NCI-H69 (cell line): ENCODE results near the gene KLK2.

Source experiments
- DNase-seq: peaks from one replicate; lab custom pipeline; 2025; lab: John Stamatoyannopoulos, UW

The KLK2 gene

DNA sequence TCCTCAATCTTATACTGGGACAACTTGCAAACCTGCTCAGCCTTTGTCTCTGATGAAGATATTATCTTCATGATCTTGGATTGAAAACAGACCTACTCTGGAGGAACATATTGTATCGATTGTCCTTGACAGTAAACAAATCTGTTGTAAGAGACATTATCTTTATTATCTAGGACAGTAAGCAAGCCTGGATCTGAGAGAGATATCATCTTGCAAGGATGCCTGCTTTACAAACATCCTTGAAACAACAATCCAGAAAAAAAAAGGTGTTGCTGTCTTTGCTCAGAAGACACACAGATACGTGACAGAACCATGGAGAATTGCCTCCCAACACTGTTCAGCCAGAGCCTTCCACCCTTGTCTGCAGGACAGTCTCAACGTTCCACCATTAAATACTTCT lies 22.5 kb upstream of the KLK2 start:
- no peak for DNase-seq

DNA sequence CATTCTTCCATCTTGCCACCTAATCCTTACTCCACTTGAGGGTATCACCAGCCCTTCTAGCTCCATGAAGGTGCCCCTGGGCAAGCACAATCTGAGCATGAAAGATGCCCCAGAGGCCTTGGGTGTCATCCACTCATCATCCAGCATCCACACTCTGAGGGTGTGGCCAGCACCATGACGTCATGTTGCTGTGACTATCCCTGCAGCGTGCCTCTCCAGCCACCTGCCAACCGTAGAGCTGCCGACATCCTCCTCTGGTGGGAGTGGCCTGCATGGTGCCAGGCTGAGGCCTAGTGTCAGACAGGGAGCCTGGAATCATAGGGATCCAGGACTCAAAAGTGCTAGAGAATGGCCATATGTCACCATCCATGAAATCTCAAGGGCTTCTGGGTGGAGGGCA lies 21.6 kb upstream of the KLK2 start:
- DNase-seq = no peak

DNA sequence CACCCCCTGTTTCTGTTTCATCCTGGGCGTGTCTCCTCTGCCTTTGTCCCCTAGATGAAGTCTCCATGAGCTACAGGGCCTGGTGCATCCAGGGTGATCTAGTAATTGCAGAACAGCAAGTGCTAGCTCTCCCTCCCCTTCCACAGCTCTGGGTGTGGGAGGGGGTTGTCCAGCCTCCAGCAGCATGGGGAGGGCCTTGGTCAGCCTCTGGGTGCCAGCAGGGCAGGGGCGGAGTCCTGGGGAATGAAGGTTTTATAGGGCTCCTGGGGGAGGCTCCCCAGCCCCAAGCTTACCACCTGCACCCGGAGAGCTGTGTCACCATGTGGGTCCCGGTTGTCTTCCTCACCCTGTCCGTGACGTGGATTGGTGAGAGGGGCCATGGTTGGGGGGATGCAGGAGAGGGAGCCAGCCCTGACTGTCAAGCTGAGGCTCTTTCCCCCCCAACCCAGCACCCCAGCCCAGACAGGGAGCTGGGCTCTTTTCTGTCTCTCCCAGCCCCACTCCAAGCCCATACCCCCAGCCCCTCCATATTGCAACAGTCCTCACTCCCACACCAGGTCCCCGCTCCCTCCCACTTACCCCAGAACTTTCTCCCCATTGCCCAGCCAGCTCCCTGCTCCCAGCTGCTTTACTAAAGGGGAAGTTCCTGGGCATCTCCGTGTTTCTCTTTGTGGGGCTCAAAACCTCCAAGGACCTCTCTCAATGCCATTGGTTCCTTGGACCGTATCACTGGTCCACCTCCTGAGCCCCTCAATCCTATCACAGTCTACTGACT lies 18.4 kb upstream of the KLK2 start, which contains the start of gene KLK3:
TSS of gene KLK3 (plus strand) at position 280 of the 775 bp plus-strand sequence. CDS start at position 321, 41 bp downstream.
- no peak for DNase-seq

DNA sequence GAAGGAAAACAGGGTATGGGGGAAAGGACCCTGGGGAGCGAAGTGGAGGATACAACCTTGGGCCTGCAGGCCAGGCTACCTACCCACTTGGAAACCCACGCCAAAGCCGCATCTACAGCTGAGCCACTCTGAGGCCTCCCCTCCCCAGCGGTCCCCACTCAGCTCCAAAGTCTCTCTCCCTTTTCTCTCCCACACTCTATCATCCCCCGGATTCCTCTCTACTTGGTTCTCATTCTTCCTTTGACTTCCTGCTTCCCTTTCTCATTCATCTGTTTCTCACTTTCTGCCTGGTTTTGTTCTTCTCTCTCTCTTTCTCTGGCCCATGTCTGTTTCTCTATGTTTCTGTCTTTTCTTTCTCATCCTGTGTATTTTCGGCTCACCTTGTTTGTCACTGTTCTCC lies 15.9 kb upstream of the KLK2 start:
- no peak for DNase-seq

DNA sequence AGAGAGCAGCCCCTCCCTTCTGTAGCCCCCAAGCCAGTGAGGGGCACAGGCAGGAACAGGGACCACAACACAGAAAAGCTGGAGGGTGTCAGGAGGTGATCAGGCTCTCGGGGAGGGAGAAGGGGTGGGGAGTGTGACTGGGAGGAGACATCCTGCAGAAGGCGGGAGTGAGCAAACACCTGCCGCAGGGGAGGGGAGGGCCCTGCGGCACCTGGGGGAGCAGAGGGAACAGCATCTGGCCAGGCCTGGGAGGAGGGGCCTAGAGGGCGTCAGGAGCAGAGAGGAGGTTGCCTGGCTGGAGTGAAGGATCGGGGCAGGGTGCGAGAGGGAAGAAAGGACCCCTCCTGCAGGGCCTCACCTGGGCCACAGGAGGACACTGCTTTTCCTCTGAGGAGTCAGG lies 14.4 kb upstream of the KLK2 start:
- peak; percentile 96 for DNase-seq

DNA sequence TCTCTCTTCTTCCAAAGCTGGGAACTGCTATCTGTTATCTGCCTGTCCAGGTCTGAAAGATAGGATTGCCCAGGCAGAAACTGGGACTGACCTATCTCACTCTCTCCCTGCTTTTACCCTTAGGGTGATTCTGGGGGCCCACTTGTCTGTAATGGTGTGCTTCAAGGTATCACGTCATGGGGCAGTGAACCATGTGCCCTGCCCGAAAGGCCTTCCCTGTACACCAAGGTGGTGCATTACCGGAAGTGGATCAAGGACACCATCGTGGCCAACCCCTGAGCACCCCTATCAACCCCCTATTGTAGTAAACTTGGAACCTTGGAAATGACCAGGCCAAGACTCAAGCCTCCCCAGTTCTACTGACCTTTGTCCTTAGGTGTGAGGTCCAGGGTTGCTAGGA lies 13.4 kb upstream of the KLK2 start:
- DNase-seq = no peak

DNA sequence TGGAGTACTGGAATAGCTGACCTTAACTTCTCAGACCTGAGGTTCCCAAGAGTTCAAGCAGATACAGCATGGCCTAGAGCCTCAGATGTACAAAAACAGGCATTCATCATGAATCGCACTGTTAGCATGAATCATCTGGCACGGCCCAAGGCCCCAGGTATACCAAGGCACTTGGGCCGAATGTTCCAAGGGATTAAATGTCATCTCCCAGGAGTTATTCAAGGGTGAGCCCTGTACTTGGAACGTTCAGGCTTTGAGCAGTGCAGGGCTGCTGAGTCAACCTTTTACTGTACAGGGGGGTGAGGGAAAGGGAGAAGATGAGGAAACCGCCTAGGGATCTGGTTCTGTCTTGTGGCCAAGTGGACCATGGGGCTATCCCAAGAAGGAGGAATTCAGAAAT lies 12.2 kb upstream of the KLK2 start:
- DNase-seq = no peak

DNA sequence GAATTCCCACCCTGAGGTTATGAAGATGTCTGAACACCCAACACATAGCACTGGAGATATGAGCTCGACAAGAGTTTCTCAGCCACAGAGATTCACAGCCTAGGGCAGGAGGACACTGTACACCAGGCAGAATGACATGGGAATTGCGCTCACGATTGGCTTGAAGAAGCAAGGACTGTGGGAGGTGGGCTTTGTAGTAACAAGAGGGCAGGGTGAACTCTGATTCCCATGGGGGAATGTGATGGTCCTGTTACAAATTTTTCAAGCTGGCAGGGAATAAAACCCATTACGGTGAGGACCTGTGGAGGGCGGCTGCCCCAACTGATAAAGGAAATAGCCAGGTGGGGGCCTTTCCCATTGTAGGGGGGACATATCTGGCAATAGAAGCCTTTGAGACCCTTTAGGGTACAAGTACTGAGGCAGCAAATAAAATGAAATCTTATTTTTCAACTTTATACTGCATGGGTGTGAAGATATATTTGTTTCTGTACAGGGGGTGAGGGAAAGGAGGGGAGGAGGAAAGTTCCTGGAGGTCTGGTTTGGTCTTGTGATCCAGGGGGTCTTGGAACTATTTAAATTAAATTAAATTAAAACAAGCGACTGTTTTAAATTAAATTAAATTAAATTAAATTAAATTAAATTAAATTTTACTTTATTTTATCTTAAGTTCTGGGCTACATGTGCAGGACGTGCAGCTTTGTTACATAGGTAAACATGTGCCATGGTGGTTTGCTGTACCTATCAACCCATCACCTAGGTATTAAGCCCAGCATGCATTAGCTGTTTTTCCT lies 11.5 kb upstream of the KLK2 start:
- no peak for DNase-seq

DNA sequence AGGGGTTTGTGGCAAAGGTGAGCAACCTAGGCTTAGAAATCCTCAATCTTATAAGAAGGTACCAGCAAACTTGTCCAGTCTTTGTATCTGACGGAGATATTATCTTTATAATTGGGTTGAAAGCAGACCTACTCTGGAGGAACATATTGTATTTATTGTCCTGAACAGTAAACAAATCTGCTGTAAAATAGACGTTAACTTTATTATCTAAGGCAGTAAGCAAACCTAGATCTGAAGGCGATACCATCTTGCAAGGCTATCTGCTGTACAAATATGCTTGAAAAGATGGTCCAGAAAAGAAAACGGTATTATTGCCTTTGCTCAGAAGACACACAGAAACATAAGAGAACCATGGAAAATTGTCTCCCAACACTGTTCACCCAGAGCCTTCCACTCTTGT lies 3.8 kb upstream of the KLK2 start:
- no peak for DNase-seq

DNA sequence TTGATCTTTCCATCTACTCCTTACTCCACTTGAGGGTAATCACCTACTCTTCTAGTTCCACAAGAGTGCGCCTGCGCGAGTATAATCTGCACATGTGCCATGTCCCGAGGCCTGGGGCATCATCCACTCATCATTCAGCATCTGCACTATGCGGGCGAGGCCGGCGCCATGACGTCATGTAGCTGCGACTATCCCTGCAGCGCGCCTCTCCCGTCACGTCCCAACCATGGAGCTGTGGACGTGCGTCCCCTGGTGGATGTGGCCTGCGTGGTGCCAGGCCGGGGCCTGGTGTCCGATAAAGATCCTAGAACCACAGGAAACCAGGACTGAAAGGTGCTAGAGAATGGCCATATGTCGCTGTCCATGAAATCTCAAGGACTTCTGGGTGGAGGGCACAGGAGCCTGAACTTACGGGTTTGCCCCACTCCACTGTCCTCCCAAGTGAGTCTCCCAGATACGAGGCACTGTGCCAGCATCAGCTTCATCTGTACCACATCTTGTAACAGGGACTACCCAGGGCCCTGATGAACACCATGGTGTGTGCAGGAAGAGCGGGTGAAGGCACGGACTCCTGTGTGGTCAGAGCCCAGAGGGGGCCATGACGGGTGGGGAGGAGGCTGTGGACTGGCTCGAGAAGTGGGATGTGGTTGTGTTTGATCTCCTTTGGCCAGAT lies 2.7 kb upstream of the KLK2 start:
- DNase-seq = peak; percentile 45

DNA sequence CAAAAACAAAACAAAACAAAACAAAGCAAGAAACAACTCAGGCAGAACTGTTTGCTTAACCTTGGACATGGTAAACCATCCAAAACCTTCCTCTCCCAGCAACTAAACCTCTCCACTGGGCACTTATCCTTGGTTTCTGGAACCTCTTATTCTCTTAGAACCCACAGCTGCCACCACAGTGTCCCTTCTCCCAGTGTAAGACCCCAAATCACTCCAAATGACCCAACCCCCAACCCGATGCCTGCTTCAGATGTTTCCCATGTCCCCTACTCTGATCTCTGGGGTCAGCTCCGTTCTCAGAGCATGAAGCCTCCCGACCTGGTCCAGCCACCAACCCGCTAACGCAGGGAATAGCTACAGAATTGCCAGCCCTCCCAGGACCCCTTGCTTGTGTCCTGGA lies 972 bp downstream of the KLK2 start:
- no peak for DNase-seq

DNA sequence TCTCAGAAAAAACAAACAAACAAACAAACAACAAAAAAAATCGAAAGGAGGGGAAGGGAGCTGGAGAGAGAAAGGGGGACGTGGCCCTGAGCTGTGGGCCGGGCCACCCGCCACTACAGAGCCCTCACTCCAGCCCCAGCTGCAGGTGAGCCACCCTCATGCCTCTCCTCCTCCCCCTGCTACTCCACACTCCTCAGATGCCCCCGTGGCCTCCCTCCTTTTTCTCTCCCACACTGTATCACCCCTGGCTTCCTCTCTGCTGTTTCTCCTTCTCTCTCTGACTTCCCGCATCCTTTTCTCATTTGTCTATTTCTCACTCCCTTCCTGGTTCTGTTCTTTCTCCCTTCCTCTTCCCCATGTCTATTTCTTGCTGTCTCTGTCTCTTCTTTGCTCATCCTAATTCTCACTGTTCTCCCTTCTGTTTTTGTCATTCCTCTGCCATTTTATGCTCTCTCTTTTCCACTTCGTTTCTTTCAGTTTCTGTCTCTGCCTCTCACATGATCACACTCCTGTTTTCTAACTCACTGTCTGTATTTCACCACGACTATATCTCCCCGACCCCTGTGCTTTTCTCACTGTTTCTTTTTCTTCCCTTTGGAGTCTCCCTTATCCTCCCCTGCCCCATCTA lies 2.7 kb downstream of the KLK2 start:
- DNase-seq = peak; percentile 14

DNA sequence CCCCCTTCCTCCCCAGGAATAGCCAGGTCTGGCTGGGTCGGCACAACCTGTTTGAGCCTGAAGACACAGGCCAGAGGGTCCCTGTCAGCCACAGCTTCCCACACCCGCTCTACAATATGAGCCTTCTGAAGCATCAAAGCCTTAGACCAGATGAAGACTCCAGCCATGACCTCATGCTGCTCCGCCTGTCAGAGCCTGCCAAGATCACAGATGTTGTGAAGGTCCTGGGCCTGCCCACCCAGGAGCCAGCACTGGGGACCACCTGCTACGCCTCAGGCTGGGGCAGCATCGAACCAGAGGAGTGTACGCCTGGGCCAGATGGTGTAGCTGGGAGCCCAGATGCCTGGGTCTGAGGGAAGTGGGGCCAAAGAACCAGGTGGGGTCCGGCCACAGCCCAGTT lies 3.2 kb downstream of the KLK2 start:
- peak; percentile 73 for DNase-seq

DNA sequence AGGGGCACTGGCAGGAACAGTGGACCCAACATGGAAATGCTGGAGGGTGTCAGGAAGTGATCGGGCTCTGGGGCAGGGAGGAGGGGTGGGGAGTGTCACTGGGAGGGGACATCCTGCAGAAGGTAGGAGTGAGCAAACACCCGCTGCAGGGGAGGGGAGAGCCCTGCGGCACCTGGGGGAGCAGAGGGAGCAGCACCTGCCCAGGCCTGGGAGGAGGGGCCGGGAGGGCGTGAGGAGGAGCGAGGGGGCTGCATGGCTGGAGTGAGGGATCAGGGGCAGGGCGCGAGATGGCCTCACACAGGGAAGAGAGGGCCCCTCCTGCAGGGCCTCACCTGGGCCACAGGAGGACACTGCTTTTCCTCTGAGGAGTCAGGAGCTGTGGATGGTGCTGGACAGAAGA lies 4.1 kb downstream of the KLK2 start:
- peak; percentile 86 for DNase-seq

DNA sequence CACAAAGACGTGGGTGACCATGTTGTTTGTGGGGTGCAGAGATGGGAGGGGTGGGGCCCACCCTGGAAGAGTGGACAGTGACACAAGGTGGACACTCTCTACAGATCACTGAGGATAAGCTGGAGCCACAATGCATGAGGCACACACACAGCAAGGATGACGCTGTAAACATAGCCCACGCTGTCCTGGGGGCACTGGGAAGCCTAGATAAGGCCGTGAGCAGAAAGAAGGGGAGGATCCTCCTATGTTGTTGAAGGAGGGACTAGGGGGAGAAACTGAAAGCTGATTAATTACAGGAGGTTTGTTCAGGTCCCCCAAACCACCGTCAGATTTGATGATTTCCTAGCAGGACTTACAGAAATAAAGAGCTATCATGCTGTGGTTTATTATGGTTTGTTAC lies 5.6 kb downstream of the KLK2 start:
- DNase-seq = no peak

DNA sequence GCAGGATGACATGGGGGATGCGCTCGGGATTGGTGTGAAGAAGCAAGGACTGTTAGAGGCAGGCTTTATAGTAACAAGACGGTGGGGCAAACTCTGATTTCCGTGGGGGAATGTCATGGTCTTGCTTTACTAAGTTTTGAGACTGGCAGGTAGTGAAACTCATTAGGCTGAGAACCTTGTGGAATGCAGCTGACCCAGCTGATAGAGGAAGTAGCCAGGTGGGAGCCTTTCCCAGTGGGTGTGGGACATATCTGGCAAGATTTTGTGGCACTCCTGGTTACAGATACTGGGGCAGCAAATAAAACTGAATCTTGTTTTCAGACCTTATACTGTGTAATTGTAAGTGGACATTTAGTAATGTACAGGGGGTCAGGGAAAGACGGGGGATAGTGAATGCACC lies 7.0 kb downstream of the KLK2 start:
- no peak for DNase-seq

DNA sequence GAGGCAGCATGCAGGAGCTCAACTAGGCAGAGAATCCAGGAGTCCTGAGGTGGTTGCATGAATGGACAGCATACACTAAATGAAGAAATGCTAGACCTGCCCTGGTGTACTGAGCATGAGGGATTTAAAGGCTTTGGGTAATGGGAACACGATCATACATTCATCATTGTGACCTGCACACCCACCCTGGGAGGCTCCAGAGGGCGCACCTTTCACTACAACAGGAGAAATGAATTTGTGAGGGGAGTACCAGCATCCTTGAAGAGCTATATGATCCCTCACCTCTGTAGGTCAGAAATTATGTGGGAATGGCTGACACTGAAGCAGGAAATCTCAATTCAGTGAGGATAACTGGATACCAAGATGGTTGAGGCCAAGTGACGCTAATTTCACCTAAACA lies 8.9 kb downstream of the KLK2 start:
- DNase-seq = no peak

DNA sequence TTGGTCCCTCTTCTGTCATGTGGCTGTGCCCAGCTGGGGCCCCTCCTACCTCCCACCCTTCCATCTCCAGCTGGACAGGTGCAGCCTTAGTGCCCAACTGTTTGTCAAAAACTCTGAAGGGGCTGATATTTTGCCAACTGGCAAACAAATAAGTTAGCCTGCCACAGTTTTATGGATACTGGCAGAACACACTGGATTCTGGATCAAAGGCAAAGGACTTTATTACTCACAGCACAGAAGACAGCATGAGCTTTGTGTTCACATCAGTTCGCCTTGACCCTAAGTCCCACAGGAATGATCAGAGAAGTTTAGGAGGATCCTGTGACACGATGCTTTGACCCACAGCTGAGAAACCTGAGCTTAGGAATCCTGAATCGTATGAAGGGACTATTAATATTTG lies 16.4 kb downstream of the KLK2 start:
- no peak for DNase-seq

DNA sequence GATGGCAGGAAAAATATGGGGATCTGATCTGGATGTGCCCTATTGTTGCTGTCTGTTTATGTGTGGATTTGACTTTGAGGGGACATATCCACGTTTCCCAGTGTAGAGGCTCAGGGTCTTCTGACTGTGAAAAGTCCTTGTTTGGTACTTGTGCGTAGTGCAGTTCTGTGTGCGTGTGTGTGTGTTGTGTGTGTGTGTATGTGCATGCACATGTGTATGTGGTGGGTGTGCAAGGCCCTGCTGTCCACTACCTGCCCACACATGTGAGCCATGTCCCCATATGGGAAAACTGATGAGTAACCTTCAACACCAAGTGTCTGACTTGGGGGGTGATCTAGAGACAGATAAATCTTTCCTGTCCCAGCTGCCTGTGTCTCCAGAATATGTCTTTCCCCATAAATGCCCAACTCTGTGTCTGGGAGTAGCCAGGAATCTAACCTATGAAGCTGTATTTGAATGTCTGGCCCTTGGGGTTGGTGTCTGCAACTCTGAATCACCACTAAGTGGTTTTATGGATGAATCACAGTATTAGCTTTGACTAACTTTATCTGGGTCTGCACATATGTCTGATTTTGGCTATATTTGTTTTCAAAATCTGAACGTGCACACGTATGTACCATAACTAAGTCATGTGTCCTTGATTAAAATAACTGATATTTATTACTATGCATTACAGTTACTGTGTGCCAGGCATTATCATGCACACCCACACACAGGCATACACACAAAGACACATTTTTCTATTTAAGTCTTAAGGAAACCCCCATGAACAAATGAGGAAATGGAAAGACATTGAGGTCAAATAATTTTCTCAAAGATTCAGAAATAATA lies 17.4 kb downstream of the KLK2 start:
- DNase-seq = no peak

DNA sequence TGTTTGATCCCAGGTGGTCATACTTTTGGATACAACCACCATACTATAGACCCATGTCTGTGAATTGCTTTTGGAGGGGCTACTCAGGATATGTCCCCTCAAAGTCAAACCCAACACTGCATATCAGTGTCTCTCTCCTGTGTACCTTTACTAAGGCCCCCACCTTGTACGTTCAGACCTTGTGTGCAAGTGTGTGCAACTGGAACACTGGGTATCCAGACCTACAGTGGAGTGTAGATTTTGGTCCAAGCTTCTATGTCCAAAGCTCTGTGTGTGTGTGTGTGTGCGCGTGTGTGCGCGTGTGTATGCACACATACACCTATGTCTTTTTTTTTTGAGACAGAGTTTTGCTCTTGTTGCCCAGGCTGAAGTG lies 18.0 kb downstream of the KLK2 start:
- no peak for DNase-seq

DNA sequence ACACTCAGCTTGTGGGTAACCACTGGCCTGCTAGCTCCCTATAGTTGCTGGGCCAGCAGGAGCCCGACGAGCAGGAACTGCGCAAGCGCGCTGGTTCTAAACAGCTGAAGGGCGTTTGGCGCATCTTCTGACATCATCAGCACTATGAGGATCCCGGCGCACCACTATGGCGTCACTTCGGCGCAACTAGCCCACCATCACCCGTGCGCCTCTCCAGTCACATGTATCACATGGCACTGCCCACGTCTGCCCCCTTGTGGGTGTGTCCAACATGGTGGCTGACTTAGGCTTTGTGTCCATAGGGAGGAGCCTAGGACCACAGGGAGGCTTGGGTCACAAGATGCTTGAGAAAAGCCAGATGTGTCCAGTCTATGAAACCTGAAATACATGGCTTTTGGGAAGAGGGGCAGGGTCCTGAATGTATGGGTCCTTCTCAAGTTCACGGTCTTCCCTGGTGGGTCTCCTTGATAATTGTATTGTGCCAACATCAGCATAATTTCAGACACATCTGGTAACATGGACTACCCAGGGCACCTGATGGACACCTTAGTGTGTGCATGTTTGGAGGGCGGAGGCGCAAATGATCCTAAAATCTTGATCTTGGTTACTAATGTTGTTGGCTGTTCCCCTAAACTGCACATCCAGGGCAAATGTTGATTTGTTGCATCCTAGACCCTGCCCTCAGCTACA lies 20.0 kb downstream of the KLK2 start:
- peak; percentile 37 for DNase-seq
